ENCODE measurements around the gene SGPP2.

SGPP2 gene

DNA sequence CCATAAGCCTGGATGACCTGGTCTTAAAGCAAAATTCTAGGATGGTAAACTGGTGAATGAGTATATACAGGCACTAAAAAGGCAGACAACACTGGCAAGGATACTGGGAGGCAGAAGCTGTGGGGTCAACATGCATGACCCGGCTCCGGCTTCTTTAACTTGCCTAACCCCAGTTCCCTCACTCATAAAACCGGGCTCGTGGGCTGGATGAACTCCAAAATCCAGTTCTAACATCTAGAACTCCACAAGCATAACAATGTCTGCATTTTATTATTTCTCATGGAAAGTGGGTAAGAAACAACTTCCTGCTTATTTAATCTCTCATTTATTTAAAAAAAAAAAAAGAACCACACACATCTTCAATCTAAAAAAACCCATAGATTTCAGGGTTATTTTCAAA is 174.3 kb downstream of the SGPP2 start:
- ATAC-seq (no peak), DNase-seq (no peak)
- Mint-ChIP-seq H3K4me3 (no peak overlapping the region), H3K27ac (no peak overlapping the region), H3K9me3 (no peaks in the 10 kb centered on the region), H3K4me1 (no peaks in the 10 kb centered on the region), H3K27me3 (no peaks in the 10 kb centered on the region)

DNA sequence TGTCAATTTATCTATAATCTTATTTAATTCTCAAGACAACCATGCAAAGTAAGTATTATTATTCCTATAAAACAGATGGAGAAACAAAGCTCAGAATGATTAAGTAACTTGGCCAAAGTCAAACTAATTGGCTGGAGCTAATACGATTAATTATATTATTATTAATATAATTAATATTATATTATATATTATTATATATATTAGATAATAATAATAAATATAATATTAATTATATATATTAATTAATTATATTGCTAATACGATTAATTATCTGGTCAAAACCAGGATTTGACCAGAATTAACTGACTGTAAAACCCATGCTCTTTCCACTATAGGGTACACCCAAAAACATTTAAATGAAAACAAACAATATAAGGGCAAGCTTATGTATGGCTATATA is 179.2 kb downstream of the SGPP2 start:
- no peaks in the 10 kb centered on the region for H3K27me3 Mint-ChIP-seq
- ATAC-seq (no peak), DNase-seq (no peak)
- H3K9me3 Mint-ChIP-seq, result no peaks in the 10 kb centered on the region
- no peaks in the 10 kb centered on the region for H3K4me1 Mint-ChIP-seq
- H3K4me3 Mint-ChIP-seq, result no peak overlapping the region
- H3K27ac Mint-ChIP-seq, result no peak overlapping the region

- no peaks in the 10 kb centered on the region for H3K4me1 Mint-ChIP-seq
- DNase-seq (no peak), ATAC-seq (no peak)
- H3K9me3 Mint-ChIP-seq, result no peaks in the 10 kb centered on the region
- H3K27me3 Mint-ChIP-seq, result no peaks in the 10 kb centered on the region
- H3K4me3 Mint-ChIP-seq, result no peak overlapping the region
- H3K27ac Mint-ChIP-seq, result no peak overlapping the region
Observed at GRCh38 chr2:222604749-222605515, 180.6 kb downstream of the SGPP2 start.

GRCh38 chr2:222606306-222606705 is 182.0 kb downstream of the SGPP2 start:
- DNase-seq, result no peak
- Mint-ChIP-seq H3K27me3 (no peaks in the 10 kb centered on the region), H3K9me3 (no peaks in the 10 kb centered on the region), H3K4me1 (no peaks in the 10 kb centered on the region), H3K27ac (no peak overlapping the region), H3K4me3 (no peak overlapping the region)
- no peak for ATAC-seq

- ATAC-seq, result no peak
- no peak overlapping the region for H3K27ac Mint-ChIP-seq
- no peak for DNase-seq
- no peak overlapping the region for H3K4me3 Mint-ChIP-seq
- no peaks in the 10 kb centered on the region for H3K27me3 Mint-ChIP-seq
- H3K9me3 Mint-ChIP-seq, result no peaks in the 10 kb centered on the region
- no peaks in the 10 kb centered on the region for H3K4me1 Mint-ChIP-seq
Observed at GRCh38 chr2:222608081-222608480, 183.7 kb downstream of the SGPP2 start.

GRCh38 chr2:222609381-222609780 is 185.0 kb downstream of the SGPP2 start:
- DNase-seq (no peak), ATAC-seq (no peak)
- Mint-ChIP-seq H3K9me3 (no peaks in the 10 kb centered on the region), H3K27me3 (no peaks in the 10 kb centered on the region), H3K4me1 (no peaks in the 10 kb centered on the region), H3K27ac (no peak overlapping the region), H3K4me3 (no peak overlapping the region)
